HK-2 (cell line): ENCODE results near the gene DNMT3A.

Source experiments
- DNase-seq: peaks from one replicate; pipeline ENCODE4 v3.0.0-alpha.2; 2018; ENCODE audit not compliant: unreplicated experiment

Gene DNMT3A

DNA sequence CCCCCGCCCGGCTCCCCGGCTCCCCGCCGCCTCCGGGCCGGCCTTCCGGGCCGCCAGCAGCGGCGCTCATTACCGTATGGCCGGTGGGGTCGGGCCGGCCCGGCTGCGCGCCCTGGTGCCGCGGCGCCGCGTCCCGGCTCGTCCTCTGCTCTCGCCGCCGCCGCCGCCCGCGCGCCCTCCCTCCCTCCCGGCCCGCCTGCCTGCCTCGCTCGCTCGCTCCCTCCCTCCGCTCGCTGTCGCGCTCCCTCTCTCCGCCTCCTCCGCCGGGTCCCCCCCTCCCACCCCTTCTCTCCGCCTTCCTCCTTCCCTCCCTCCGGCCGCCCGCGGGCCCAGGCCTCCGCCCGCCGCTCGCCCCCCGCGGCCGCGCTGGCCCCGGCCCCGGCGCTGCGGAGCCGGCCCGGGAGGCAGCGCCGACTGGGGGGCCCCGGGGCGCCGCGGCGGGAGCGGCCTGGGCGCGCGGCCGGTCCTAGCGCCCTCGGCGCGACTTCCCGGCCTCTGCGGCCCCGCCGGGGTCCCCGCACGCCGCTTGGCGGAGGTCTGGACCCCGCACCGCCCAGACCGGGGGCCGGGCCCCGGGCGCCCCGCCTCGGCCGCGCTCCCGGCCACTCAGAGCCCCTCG lies at the start of gene DNMT3A:
DNMT3A (minus strand) TSS at position 173 of the 619 bp plus-strand sequence. CDS start 27,941 bp downstream, outside the sequence.
- peak; percentile 76 for DNase-seq

DNA sequence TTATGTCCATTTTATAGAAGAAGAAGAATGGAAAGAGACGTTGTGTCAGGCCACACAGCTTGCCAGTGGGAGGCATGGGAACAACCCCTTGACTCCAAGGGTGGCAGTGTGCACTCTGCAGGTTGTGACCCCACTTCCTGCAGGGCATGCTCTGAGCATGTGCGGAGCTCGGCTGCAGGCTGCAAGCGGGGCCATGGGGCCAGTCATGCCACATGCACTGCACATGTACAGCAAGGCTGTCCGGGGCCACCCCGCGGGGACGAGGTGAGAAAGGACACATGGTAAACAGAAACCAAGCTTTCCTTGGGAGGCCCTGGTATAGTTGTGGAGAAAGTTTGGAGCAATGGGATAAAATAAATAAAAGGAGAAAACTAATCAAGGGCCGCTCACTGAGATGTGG lies 47.4 kb upstream of the DNMT3A start:
- no peak for DNase-seq

DNA sequence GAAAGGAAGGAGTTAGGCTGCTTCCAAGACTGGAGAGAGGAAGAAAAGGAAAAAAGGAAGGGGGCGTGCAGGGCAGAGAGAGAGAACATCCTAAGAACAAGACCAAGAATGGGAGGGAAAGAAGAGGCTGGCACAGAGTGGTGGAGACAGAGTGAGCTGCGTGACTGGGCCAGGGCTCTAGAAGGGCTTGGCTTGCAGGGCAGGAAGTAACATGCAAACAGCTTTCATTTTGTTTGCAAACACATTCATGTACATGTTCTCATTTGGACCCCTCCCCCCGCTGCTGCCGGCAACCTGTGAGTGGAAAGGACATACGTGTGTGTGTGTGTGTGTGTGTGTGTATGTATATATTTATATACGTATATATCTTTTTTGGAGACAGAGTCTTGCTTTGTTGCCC lies 46.8 kb upstream of the DNMT3A start:
- no peak for DNase-seq

DNA sequence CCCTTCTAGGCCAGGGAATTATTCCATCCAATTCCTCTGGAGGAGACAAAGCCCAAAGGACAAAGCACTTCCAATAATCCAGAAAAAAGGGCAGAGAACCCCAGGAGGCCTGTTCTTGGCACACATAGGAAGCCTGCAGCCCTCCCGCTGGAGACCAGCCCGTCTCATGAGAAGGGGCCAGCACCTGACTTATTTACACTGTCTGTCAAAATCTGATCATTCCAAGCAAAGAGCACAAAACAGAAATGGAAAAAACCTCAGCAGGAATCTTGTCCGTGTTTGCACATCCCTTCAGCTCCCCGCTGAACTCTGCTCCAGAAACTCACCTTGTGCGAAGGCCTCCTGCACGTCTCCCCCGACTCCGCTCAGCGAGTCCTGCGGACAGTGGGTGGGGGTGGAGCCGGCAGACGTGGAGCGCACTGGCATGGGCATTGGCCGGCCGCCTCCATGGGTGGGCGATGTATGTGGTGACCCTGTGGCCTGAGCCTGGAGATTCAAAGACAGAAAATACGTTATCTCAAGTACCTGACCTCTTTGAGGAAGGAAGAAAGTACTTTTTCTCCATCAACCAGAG lies 46.2 kb upstream of the DNMT3A start:
- DNase-seq: no peak

- no peak for DNase-seq
These were observed 45.5 kb upstream of the DNMT3A start for GRCh38 chr2:25386971-25387875.

- no peak for DNase-seq
These were observed 44.2 kb upstream of the DNMT3A start for GRCh38 chr2:25385910-25386309.

- no peak for DNase-seq
These were observed 42.1 kb upstream of the DNMT3A start for GRCh38 chr2:25383806-25384205.

GRCh38 chr2:25381502-25381901 lies 39.8 kb upstream of the DNMT3A start:
- no peak for DNase-seq

- DNase-seq: no peak
These were observed 39.1 kb upstream of the DNMT3A start for GRCh38 chr2:25380586-25381375.

- DNase-seq: no peak
These were observed 38.3 kb upstream of the DNMT3A start for GRCh38 chr2:25380023-25380422.

DNA sequence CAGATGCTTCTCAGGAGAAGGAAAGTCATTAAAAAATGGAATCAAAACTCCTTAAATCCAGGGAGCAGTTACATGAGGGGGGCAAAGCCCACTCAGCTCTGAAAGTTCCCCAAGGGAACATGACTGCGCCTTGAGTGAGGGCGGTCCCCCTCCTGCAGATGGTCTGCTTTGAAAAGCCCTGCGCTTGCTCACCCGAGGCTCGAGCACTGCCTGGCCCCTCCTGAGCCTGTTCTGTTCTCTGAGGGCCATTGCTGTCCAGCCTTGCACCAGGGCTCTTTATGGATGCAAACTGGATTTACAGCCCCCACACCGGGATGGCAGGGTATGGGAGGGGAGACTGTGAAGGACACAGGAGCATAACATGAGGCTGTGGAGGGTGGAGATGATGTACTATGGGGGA lies 37.8 kb upstream of the DNMT3A start:
- no peak for DNase-seq

DNA sequence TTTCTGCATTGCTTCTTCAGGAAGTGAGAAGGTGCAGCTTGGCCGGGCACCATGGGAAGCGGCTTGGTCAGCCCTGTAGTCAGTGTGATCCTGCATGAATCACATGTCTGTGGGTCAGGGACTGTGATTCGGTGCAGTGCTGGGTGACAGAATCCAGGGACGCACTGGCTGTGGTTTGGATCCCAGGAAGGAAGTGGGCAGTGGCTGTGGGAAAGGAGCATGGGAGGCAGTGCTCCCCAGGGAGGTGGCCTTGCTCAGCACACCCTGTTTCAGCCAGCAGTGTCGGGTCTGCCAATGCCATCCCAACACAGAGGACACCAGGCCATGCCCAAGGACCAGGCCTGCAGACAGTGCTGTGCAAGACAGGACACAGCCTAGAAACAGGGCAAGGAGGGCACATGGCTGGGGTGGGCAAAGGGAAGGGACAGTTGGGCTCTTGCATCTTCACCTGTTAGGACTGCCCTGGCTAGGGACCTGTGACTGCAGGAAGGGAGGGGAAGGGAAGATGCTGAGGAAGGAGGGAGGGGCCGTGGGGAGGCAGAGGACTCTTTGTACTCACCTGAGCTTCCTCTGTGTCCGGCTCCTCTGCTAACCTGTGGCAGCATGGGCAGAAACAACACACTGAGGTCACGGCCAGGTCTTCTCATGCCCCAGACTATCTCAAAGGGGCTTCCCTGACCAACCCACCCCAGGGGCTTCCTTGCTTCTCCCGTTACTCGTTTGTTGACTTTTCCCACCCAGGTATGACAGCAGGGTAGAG lies 37.2 kb upstream of the DNMT3A start:
- peak; percentile 81 for DNase-seq

DNA sequence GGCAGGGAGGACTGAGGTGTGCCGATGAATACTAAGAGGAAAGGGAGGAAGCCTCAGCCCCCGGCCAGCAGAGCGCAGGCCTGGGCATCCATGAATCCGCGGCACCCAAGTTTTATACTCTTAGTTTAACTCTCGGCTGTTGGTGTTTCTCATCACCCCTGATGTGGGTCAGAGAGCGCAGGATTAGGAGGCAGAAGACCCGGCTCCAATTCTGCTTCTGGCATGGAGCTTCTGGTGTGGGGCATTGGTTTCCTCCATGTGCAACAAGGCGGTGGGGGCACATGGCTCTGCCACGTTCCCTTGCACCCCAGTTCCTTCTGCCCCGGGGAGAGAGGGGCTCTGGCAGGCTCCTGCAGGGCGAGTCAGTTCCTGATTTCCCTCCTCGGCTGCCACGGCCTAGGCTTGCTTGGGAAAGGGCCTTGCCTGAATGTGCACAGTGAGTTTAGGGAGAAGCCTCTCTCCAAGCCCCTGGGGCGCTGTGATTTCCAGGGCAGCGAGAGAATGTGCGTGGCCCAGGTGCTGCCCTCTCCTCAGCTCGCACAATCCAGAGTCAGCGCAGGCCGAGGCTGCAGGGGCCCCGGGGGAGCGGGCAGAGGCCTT lies 36.2 kb upstream of the DNMT3A start:
- DNase-seq: no peak

DNA sequence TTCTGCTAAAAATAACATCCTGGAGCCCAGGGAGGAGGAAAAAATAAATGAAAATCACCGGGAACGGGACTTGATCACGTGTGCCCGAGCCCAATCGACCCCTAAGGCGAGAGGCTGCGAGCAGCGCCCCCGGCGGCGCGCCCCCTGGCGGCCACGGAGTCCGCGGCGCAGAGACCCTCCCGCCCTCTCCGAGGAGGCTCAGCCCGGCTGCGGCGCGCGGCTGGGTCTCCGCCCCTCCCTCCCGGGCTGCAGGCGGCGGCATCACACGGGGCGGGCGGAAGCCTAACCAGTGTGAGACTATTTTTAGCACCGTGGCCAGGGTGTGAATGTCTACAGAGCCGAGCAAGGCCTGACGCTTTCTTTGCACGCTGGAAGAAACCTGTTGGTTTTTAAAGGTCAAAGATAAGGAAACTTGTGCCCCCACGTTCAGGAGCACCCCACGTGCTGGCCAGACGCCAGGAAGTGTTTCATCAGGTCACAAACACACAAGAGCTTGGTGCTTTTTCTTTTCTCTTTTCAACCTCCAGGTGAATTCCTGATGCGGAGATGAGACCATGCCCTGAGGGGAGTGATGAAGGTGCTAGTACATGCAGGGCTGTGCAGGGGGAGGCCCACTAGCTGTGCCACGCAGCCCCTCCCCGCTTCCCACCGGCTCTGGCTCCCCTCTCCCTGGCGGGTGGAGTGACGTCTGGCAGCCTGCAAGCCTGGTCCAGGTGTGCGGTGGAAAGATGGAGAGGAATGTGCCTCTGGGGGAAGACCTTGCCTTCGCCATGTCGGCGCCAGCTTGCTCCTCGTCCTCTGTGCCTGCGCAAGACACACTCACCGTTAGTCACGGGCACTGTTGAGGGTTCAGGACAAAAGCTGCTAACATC lies 35.3 kb upstream of the DNMT3A start:
- DNase-seq: peak; percentile 86

- DNase-seq: no peak
These were observed 34.3 kb upstream of the DNMT3A start for GRCh38 chr2:25375989-25376545.

DNA sequence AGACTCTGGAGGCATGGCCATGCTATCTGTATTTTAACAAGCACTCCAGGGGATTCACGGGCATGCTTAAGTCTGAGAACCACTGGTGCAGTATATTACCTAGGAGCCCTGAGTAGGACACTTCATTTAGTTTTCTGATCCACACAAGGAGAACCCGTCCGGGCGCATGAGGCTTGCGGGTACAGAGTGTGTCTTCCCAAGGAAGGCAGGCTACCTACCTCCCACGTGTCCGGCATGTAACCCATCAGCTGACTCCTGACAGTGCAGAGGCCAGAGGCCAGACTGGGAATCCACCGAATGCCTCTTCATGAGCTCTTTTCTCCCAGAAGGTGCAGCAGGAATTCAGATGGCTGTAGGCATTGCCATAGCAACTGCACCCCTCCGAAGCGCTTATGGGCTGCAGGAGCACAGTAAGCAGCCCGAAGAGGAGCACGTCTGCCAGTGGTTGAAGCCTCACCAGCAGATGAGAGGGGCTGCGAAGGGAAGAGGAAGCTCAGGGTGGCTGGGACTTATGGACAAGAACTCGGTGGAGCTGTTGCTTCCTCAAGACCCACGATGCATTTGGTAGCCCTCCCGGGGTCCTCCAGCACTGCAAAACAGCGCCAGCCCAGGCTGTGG lies 33.8 kb upstream of the DNMT3A start:
- no peak for DNase-seq

- no peak for DNase-seq
These were observed 33.1 kb upstream of the DNMT3A start for GRCh38 chr2:25374827-25375226.

DNA sequence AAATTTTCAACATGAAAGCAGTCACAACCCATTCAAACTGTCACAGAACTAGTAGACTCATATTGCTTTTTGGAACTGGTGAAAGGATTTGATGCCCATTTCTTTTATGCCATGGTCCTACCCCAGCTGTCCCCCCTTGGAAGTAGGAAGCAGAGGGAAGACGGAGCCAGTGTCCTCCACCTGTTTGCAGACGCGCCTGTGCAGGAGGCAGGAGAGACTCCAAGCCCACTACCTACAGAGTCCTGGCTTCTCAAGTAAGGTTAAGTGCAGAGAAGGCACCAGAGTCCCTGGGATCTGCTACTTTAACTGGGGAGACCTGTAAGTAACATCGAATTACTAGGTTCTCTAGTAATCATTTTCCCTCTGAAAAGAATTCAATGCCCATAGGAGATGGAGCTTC lies 32.7 kb upstream of the DNMT3A start:
- DNase-seq: no peak
